ENCODE measurements around the gene PARS2. TPM values are rescaled to one million over a fixed set of nuclear protein-coding genes. Genes with fewer than 3 reads are reported as not detected.

The PARS2 gene
- total RNA-seq, 1 donor from 2014 or later: 4.0 TPM

GRCh38 chr1:54758678-54759348 lies 5.5 kb downstream of the PARS2 start:
- no peak overlapping the region for H3K4me3 Mint-ChIP-seq (ENCODE audit: unreplicated experiment)
- DNase-seq (ENCODE audit: low spot score): no peak
- H3K36me3 Mint-ChIP-seq (ENCODE audit: low read depth): peaks cover 1% of the 10 kb centered on the region
- H3K4me1 Mint-ChIP-seq (ENCODE audit: low read depth): peaks cover 10% of the 10 kb centered on the region
- no peaks in the 10 kb centered on the region for H3K9me3 Mint-ChIP-seq (ENCODE audit: low read depth)
- no peak for TF ChIP-seq CTCF (IDR thresholded peaks at IDR 0.05)
- H3K27ac Mint-ChIP-seq (ENCODE audit: unreplicated experiment): no peak overlapping the region
- H3K27me3 Mint-ChIP-seq (ENCODE audit: low read depth): no peaks in the 10 kb centered on the region

- H3K4me1 Mint-ChIP-seq (ENCODE audit: low read depth): peaks cover under 1% of the 10 kb centered on the region
- TF ChIP-seq CTCF (IDR thresholded peaks at IDR 0.05): no peak
- no peak overlapping the region for H3K4me3 Mint-ChIP-seq (ENCODE audit: unreplicated experiment)
- no peak for DNase-seq (ENCODE audit: low spot score)
- H3K9me3 Mint-ChIP-seq (ENCODE audit: low read depth): no peaks in the 10 kb centered on the region
- no peak overlapping the region for H3K27ac Mint-ChIP-seq (ENCODE audit: unreplicated experiment)
- peaks cover 1% of the 10 kb centered on the region for H3K36me3 Mint-ChIP-seq (ENCODE audit: low read depth)
- no peaks in the 10 kb centered on the region for H3K27me3 Mint-ChIP-seq (ENCODE audit: low read depth)
Measured at GRCh38 chr1:54757833-54758232, 6.5 kb downstream of the PARS2 start.

- H3K9me3 Mint-ChIP-seq (ENCODE audit: low read depth): no peaks in the 10 kb centered on the region
- no peak for TF ChIP-seq CTCF (IDR thresholded peaks at IDR 0.05)
- no peaks in the 10 kb centered on the region for H3K4me1 Mint-ChIP-seq (ENCODE audit: low read depth)
- H3K27ac Mint-ChIP-seq (ENCODE audit: unreplicated experiment): no peak overlapping the region
- peak; percentile 92 for DNase-seq (ENCODE audit: low spot score)
- H3K36me3 Mint-ChIP-seq (ENCODE audit: low read depth): peaks cover 1% of the 10 kb centered on the region
- no peak overlapping the region for H3K4me3 Mint-ChIP-seq (ENCODE audit: unreplicated experiment)
- no peaks in the 10 kb centered on the region for H3K27me3 Mint-ChIP-seq (ENCODE audit: low read depth)
Measured at GRCh38 chr1:54754486-54755285, 9.6 kb downstream of the PARS2 start.

GRCh38 chr1:54754045-54754444 lies 10.3 kb downstream of the PARS2 start:
- Mint-ChIP-seq H3K27ac (ENCODE audit: unreplicated experiment) (no peak overlapping the region), H3K9me3 (ENCODE audit: low read depth) (no peaks in the 10 kb centered on the region), H3K4me3 (ENCODE audit: unreplicated experiment) (no peak overlapping the region), H3K4me1 (ENCODE audit: low read depth) (no peaks in the 10 kb centered on the region), H3K36me3 (ENCODE audit: low read depth) (no peaks in the 10 kb centered on the region), H3K27me3 (ENCODE audit: low read depth) (no peaks in the 10 kb centered on the region)
- TF ChIP-seq CTCF (IDR thresholded peaks at IDR 0.05): no peak
- DNase-seq (ENCODE audit: low spot score): no peak

- no peak overlapping the region for H3K27ac Mint-ChIP-seq (ENCODE audit: unreplicated experiment)
- no peaks in the 10 kb centered on the region for H3K4me1 Mint-ChIP-seq (ENCODE audit: low read depth)
Measured at GRCh38 chr1:54751426-54751825, 12.9 kb downstream of the PARS2 start.

More at GRCh38 chr1:54751426-54751825, 12.9 kb downstream of the PARS2 start:
- no peak for TF ChIP-seq CTCF (IDR thresholded peaks at IDR 0.05)
- Mint-ChIP-seq H3K4me3 (ENCODE audit: unreplicated experiment) (no peak overlapping the region), H3K27me3 (ENCODE audit: low read depth) (no peaks in the 10 kb centered on the region), H3K9me3 (ENCODE audit: low read depth) (no peaks in the 10 kb centered on the region), H3K36me3 (ENCODE audit: low read depth) (no peaks in the 10 kb centered on the region)
- DNase-seq (ENCODE audit: low spot score): no peak
